PFSK-1 (cell line): ENCODE results near the gene TMC7.

Experiments
- POLR2AphosphoS5 ChIP-seq: IDR thresholded peaks from 2 replicates; pipeline ENCODE4 v1.6.1; 2012; ENCODE audit warnings: low read depth, mild to moderate bottlenecking, control low read depth, low read length, moderate library complexity
- TAF1 ChIP-seq: IDR thresholded peaks from 2 replicates; pipeline ENCODE4 v1.6.1; 2012; ENCODE audit warnings: low read length, control low read depth, borderline replicate concordance; ENCODE audit not compliant: insufficient read depth

- TF ChIP-seq TAF1, result no peak
- no peak for TF ChIP-seq POLR2AphosphoS5
These were observed 90.1 kb downstream of the TMC7 start for GRCh38 chr16:19073863-19074262.
